ENCODE data around the gene DPY19L1.
"Not testable (repeated sequence)": the region's sequence is repeated elsewhere in the genome, so short reads cannot be mapped to it uniquely, and the experiment has no call there.

The DPY19L1 gene

DNA sequence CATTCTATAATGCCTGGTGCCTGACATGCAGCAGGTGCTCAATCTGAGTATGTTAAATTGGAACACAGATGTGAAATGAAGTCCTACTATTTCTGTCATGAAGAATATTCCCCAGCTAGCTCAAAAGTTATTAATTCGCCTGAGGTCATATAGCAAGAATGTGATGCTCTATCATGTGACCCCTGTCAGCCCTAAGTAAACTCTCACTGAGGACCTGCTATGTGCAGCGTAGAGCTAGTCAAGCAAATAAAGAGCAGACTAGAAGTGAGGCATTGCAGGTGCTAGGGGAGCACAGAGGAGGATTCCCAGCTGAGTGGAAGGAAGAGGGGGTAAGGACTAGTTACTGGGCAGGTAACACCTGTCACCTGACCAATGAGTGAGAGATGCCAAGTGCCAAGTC is 118.2 kb downstream of the DPY19L1 start:
- not testable (repeated sequence) for DNase-seq (ENCODE audit: low read depth in 2 of 2)

DNA sequence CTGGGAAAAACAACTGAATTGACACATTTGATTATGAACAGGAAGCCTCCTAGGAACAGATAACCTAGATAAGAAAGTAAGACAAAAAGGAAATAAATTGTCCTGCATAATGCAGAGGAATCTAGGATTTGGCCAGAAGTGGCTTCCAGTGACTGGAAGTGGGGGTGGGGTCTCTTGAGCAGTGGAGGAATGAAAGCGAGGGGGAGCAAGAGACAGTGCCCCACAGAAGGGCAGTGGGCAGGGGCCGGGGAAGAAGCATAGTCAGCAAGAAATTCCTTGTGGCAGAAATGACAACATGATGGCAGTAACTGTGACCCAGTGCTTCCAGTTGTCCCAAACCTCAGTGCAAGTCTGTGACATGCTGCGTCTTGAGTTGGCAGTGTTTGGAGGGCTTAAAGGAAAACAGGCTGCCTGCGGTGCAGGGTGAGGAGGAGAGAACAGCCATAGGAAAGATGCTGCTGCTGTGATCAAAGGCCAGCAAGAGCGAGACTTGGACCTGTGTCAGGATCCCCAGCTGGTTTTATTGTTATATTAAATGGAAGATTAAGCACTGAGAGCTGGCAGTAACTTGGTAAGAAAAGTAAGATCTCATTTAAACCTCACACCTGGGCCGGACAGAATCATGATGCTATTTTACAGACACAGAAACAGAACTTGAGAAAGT is 119.0 kb downstream of the DPY19L1 start:
- DNase-seq (ENCODE audit: low read depth in 2 of 2), result not testable (repeated sequence)

DNA sequence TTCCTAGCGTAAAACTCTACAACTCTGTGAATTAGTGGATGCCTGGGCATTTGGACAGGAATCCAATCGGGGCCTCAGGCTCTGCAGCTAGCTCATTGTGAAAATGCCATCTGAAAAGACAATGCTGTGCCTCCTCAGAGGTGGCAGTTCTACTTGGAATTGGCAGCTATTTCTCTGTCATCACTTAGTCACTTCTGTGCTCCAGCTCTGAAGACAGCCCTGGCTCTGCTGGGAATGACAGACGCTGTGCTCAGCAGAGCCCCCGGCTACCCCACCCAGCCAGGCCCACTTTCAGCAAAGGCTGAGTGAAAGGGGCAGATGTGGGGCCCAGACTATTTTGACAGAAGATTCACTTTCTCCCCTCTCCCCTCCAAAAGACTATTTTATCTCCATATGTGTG is 119.8 kb downstream of the DPY19L1 start:
- not testable (repeated sequence) for DNase-seq (ENCODE audit: low read depth in 2 of 2)

DNA sequence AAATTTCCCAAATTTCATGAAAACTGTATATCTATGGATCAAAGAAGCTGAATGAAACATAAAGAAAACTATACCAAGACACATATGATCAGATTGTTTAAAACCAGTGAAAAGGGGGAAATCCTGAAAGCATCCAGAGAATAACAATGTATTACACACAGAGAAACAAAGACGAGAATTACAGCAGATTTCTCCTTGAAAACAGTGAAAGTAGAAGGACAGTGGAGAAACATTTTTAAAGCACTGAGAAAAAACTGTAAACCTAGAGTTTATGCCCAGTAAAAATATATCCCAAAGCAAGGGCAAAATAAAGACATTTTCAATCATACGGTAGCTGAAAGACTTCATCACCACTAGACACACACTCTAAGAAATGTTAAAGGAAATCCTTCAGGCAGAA is 121.0 kb downstream of the DPY19L1 start:
- no peak for DNase-seq (ENCODE audit: low read depth in 2 of 2)

- no peak for DNase-seq (ENCODE audit: low read depth in 2 of 2)
These were observed 125.0 kb downstream of the DPY19L1 start for GRCh38 chr7:34912236-34912635.

DNA sequence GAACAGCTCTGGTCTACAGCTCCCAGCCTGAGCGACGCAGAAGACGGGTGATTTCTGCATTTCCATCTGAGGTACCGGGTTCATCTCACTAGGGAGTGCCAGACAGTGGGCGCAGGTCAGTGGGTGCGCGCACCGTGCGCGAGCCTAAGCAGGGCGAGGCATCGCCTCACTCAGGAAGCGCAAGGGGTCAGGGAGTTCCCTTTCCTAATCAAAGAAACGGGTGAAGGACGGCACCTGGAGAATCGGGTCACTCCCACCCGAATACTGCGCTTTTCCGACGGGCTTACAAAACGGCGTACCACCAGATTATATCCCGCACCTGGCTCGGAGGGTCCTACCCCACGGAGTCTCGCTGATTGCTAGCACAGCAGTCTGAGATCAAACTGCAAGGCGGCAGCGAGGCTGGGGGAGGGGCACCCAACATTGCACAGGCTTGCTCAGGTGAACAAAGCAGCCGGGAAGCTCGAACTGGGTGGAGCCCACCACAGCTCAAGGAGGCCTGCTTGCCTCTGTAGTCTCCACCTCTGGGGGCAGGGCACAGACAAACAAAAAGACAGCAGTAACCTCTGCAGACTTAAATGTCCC is 130.9 kb downstream of the DPY19L1 start:
- DNase-seq (ENCODE audit: low read depth in 2 of 2), result not testable (repeated sequence)

DNA sequence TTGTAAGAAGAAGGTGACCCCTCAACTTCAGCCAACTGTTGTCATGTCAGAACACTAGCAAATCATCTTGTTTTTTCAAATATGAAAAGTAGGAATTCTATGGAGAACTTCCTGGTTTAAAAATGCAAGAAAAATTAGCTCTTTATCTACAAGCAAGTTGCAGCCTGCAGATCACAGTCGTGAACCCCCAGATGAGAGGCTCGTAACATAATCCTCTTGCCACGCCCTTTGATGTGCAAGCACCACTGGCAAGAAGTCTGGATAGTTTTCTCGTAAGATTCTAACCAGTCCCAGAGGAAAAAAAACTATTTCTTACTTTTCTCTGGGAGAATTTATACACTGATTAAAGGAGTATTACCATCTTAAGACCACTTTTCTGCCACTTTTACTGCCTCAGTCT is 132.3 kb downstream of the DPY19L1 start:
- no peak for DNase-seq (ENCODE audit: low read depth in 2 of 2)

- not testable (repeated sequence) for DNase-seq (ENCODE audit: low read depth in 2 of 2)
These were observed 133.4 kb downstream of the DPY19L1 start for GRCh38 chr7:34903921-34904320.

DNA sequence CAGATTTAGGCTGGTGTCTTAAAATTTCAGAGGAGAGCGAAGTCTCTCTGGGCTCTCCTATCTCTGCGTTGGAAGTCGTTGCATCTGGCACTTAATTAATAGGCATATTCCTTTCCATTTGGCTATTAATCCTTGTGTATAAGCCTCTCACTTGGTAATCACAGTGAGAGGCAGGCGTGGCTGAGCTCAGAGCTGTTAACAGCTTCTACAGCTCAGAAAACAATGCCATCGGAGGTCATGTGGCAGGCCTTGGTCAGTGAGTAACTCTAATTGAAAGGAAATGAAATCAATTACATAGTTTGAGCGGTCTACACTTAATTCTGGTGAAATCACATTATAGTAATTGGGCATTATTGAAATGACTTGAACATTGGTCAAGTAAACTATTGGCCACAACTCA is 135.1 kb downstream of the DPY19L1 start:
- DNase-seq (ENCODE audit: low read depth in 2 of 2), result no peak

DNA sequence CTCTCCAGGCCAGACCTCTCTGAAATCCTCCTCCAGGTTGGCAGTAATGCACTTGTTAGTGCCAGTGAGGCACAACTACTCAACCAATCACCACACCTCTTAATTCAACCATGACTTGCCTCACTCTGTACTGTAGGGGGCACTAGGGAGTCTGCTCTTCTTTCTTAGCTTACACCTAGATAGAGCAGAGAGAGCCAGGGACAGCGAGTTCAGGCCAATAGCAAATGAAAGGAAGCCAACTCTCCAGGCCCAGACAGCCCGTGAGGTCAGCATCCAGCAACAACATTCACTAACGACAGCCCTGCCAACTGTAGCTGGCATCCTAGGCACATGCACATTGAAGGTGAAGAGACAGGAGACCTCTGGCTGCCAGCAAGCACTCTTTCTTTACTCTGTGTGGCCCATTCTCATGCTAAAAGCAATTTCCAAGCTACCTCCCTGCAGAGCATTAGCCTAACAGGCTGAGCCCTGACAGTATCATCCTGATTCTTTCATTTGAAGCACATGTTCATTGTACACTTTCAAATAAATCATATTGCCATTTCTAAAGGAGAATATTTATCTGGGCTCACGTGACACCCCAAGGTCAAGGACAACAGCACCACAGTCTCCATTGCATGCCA is 136.3 kb downstream of the DPY19L1 start:
- DNase-seq (ENCODE audit: low read depth in 2 of 2), result no peak

- DNase-seq (ENCODE audit: low read depth in 2 of 2), result no peak
These were observed 142.1 kb downstream of the DPY19L1 start for GRCh38 chr7:34895202-34895601.

GRCh38 chr7:34889951-34890350 is 147.3 kb downstream of the DPY19L1 start:
- DNase-seq (ENCODE audit: low read depth in 2 of 2), result no peak

DNA sequence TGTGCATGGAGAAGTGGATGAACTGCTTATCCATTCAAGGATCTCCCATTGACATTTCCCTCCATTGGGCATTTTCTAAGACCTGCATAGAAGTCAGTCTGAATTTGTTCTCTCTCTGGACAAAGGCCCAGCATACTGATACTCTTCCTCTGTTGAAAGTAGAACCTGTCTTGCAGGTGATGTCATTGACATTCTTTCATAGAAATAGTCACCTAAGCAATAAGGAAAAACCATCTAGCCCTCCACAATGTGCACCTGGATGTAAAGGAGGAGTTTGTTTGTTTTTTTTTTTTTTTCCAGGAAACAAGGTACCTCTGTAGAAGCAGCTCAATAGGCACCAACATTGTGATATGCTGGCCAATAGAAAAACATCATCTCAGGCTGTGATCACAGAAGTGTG is 150.4 kb downstream of the DPY19L1 start:
- no peak for DNase-seq (ENCODE audit: low read depth in 2 of 2)

- DNase-seq (ENCODE audit: low read depth in 2 of 2), result not testable (repeated sequence)
These were observed 153.4 kb downstream of the DPY19L1 start for GRCh38 chr7:34883855-34884254.

GRCh38 chr7:34879871-34880270 is 157.4 kb downstream of the DPY19L1 start:
- no peak for DNase-seq (ENCODE audit: low read depth in 2 of 2)

GRCh38 chr7:34878944-34879735 is 158.1 kb downstream of the DPY19L1 start:
- not testable (repeated sequence) for DNase-seq (ENCODE audit: low read depth in 2 of 2)
